SIG-M5 treated with dmso at 0.1 percent for 504 hours (cell line): ENCODE data around the gene SLC5A5.

Source experiments
- DNase-seq: peaks from one replicate; lab custom pipeline; 2025; ENCODE audit not compliant: unreplicated experiment; lab: John Stamatoyannopoulos, UW

Gene SLC5A5

DNA sequence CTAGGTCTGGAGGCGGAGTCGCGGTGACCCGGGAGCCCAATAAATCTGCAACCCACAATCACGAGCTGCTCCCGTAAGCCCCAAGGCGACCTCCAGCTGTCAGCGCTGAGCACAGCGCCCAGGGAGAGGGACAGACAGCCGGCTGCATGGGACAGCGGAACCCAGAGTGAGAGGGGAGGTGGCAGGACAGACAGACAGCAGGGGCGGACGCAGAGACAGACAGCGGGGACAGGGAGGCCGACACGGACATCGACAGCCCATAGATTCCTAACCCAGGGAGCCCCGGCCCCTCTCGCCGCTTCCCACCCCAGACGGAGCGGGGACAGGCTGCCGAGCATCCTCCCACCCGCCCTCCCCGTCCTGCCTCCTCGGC lies at the start of gene SLC5A5:
TSS of gene SLC5A5 (plus strand) at position 68 of the 373 bp plus-strand sequence. CDS start 375 bp downstream, outside the sequence.
- DNase-seq: no peak

DNA sequence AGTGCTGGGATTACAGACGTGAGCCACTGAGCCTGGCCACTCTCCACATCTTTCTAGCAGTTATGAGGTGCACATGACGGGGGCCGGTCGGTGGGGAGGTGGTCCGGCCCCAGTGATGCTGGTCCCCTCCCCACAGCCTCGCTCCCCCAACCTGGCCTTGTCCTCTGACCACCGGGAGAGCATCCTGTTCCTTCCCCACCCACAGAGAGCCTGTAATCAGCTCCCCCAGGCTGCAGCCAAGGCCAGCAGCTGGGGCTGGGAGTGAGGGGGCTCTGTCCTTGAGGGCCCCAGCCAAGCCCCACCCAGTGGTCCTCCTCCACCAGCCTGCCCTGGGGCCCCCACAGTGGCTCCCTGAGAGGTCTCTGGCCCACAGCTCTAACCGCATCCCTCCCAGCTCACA lies 47.4 kb upstream of the SLC5A5 start:
- no peak for DNase-seq

DNA sequence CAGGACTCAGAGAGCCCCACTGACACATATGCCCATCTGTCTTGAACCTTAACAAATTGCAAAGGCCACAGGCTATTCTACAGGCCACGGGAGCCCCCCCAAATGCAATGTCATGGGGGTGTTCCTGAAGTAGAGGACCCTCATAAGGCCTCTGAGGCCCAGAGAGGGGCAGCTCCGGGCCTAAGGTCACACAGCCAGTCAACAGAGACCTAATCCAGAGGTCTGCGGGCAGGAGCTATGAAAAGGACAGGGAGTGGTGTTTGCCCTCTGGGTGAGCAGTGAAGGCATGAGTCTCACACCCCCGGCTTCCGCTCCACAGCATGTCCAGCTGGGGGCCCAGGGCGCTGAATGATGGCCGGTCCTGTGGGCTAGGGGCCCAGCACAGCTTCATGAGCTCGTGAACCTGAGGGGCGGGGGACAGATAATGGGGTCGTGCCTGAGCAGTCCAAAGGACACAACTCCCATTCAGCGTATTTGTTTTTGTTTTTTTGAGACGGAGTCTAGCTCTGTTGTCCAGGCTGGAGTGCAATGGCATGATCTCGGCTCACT lies 45.2 kb upstream of the SLC5A5 start:
- no peak for DNase-seq

DNA sequence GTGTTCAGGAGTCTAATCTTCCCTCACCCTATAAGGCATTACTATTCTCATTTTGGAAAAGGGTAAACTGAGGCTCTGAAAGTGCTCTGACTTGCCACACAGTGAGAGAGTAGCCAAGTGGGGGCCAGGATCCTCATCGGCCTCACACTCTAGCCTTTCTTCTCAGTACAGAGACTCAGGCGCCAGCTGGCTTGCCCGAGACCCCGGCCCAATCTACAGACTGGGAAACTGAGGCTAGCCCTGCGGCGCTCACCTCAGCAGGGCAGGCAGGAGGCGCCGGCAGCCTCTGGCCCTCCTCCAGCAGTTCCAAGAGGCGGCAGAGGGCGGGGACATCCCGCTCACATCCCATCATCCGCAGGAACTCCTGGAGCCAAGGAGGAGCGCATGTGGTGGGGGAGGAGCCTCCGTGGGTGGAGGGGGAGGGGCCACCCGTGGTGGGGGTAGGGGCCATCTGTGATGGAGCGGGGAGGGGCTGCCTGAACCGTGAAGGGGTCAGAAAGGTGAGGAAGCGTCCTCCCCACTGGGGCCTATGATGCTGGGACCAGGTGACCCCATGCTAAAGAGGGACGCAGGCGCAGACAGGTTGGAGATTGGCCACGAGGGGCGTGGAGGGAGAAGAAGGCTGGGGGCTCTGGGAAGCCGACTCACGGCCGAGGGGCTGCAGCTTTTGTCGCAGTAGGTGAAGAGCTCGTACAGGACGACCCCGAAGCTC lies 41.7 kb upstream of the SLC5A5 start:
- DNase-seq: no peak

DNA sequence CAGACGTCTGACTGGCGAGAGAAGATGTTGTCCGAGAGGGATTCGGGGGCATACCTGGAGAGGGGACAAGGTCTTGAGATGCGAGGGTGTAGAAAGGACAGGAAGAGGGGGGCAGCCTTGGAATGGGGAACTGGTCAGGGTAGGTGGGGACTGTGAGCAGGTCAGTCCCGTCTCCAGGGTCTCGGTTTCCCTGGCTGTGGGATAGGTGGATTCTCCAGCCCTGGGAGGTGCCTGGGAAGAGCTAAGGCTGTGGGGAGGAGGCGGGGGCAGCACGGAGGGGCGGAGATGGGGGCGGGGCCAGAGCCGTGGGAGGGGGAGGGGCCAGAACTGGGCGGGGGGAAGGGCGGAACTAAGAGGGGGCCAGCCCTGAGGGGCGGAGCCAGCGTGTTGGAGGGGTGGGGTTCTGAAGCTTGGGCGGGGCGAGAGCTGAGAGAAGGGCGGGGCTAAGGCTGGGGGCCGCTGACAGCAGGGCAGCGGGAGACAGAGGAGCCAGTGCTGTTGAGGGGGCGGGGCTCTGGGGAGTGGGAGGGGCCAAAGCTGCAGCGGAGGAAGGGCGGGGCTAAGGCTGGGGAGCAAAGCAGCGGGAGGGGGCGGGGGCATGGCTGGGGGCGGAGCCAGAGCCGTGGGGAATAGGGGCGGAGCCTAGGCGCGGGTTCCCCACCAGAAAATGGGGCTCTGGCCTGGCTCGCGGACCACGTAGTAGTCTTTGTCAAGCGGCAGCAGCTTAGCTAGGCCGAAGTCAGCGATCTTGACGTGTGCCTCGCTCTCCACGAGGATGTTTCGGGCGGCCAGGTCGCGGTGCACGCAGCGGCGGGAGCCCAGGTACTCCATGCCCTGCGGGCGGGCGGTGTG lies 41.0 kb upstream of the SLC5A5 start:
- peak; percentile 4 for DNase-seq

DNA sequence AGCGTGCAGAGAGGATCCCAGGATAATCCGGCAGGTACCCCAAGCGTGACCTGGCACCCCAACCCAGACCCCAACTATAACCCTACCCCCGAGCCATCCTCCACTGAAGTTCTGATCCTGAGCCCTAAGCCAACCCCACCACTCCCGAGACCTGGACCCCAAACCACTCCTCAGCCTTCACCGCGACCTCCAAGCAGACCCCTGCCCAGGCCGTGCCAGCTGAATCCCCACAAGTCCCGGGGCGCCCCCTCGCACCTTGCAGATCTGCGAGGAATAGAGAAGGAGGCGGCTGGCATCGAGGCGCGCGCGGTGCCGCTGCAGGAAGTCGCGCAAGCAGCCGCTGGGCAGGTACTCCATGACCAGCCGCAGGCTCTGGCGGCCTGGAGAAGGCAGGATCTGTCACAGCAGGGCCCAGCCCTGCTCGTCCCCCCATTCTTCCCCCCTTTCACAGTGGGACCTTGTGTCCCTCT lies 40.3 kb upstream of the SLC5A5 start:
- DNase-seq: no peak

DNA sequence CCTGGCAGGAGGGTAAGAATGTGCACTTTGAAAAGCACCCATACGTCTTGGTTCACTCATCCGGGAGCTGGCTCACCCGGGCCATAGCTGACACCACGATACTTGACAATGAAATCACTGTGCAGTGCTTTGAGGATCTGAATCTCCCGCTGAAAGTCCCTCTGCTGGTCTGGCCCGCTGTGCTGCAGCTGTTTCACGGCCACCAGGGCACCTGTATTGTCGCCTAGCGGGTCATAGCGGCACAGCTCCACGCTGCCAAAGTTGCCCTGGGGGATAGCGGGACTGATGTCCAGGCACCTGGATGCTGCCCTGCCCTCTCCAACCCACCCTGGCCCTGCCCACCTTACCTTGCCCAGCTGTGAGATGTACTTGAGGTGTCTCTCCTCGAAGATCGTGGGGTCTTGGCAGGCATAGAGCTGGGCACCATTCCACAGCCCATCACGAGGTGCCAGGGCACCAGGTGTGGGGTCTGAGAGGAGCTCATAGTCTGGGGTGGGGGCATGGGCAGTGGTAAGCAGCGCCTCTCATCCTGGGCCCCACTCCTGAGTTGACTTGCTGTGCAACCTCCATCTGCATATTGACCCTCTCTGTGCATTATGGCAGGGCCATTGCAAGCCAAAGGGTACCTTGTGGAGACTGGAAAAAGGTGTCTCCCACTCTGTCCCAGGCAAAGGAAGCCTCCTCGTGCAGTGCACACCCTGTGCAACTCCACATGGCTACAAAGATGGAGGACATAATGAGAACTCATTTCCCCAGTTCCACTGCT lies 39.1 kb upstream of the SLC5A5 start:
- DNase-seq: no peak

DNA sequence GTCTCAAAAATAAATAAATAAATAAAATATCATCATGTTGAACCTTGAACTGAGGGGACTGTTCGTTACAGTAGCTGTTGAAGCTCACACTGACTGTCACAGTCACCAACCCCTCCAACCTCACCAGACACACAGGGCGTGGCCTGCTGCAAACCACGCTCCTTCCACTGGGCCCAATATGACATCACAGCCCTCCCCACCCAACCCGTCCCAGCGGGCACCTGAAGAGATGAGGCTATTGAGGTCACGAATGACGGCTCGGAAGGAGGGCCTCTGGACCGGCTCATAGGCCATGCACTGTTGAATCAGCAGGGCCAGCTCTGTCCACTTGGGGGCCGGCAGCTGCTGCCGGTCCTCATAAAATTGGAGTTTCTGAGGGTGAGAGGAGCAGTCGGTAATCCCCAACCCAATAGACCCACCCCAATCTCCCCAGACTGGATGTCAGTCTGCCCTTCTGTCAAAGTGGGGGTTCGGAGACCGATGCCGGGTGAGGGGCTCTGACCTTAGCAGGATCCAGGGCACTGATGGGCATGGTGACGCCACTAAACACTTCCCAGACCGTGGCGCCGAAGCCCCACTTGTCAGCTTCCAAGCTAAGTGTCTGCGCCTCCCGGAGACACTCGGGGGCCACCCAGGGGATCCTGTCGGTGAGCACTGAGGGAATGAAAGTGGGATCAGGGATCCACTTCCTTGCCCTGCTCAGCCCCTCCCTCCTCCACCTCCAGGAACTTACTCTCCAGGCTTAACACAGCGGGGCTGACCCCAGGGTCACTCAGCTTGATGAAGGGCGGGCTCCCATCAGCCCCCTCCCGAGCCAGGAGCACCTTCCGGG lies 37.2 kb upstream of the SLC5A5 start:
- DNase-seq: no peak

DNA sequence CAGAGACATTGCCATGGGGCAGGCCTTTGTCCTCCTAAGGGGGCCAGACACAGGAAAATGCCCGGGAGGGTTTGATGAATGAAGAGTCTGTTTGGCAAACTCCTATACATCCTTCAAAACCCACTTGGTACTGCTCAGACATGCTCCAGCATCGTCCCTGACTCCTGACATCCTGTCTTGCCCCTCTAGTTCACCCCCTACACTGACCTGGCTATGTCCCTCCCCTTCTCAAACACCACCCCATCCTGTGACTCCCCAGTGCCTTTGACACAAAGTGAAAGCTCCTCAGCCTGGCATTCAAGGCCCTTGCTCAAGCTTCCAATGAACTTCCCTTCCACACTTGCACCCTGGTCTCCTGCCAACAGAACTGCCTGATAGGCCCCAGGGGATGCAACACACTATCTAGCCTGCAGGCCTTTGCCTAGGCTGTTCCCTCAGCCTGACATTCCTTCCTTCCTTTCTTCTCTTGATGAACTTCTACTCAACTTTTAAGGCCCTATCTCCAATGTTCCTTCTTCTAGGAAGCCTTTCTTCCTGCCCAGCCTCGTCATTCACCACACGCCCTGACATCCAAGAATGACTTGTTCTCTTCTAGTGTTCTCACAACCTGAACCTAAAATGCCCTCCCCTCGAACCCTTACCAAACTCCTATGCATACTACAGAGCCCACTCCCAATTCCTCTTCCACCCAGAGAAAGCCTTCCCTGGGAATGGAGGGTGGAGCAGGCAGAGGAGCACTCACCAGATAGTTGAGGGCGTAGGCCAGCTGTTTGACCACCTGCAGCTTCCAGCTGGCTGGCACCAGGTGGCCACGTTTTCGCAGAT lies 36.4 kb upstream of the SLC5A5 start:
- no peak for DNase-seq

DNA sequence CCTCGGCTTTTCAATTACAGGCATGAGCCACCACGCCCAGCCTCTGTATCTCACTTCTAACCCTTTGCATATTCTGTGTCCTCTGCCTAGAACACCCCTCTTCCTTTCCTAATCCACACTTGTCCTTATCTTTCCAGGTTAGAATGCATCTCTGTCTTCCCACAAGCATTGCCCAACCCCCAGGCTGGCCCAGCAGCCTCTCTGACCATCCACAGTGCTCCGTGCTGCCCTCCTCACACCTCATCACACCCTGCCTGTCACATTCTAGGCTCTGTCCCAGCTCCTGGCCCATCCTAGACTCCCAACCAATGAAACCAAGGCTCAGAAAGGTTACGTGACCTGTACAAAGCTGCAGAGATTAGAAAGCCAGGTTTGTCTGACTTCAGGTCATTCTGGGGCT lies 35.2 kb upstream of the SLC5A5 start:
- DNase-seq: no peak

DNA sequence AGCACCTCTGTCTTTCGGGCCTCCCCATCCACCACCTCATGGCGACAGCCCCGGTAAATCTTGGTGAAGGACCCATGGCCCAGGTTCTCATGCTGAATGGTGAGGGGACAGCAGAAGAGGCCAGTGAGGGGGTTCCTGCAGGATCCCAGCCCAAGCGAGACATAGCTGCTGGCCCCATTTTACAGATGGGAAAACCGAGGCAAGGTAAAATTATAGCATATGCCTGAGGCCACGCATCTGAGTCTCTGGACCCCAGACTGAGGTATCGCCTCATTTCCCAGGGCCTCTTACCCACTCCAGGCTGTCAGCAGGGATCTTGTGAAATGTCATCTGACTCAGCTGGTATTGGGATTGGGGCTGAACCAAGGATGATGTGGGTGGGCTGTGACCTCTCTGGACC lies 33.8 kb upstream of the SLC5A5 start:
- no peak for DNase-seq

DNA sequence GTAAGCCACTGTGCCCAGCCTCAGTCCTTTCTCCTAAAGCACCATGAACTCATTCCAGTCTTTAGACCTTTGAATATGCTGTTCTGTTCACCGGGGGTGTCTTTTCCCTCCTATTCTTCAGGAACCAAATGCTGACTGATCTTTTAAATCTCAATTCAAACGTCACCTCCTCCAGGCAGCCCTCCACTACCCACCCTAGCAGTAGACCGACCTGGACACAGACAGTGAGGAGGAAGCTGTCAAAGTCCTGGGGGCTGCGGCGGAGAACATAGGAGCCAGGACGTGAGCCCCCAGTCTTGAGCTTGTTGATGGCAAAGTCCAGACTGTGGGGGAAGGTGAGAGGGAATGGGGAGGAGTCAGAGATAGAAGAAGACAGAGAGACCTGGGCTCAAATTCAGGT lies 31.7 kb upstream of the SLC5A5 start:
- DNase-seq: no peak

DNA sequence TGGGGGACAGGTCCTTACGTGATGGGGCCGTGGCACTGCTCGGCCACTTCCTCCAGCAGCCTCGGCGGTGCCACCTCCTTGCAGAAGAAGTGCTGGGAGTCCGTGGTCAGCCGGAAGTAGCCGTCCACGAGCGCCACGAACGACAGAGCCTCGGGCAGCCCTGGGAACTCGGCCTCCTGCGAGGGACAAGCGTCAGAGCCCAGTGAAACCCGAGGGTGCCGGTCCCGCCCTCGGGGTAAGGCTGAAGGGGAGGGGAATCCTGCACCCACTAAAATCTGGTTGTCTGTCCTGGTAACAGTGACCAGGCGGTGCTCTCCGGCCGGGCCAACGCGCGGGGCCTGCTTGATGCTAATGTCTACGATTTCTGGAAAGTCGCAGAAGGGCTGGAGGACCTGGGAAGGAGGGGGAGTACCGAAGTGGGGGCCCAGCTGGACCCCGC lies 30.4 kb upstream of the SLC5A5 start:
- no peak for DNase-seq

DNA sequence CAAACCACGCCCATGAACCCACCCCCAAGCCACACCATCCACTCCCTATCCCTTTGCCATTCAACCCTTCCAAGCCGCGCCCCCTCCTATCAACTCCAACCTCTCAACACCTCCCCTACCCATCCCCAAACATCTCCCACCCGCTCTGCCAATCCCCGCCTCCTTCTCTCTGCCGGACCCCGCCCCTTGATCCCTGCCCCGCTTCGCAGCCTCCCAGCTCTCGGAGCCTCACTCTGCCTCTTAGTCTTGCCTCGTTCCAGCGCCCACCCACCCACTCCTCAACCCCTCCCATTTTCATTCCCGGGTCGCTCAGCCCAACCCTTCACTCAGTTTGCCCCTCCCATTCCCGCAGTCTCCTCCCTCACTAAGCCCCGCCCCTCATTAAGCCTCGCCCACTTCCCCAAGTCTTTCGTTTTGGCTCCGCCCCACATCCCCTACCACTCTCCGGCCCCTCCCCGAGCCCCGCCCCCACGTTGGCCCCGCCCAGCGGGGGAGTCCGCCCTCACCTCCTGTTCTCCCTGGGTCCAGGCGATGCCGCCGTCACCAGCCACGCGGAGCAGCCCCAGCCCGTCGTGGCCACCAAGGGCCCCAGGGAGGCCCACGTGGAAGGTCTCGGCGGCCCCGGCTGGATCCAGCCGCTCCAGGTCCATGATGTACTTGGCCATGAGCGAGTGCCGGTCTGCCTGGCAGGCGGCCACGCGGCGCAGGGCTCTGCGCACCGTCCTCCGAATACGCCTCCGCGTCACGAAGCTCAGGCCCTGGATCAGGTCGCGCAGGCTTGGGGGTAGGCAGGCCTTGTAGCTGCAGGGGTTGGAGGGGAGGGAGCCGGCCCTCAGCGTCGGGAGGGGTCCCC lies 29.7 kb upstream of the SLC5A5 start:
- no peak for DNase-seq

DNA sequence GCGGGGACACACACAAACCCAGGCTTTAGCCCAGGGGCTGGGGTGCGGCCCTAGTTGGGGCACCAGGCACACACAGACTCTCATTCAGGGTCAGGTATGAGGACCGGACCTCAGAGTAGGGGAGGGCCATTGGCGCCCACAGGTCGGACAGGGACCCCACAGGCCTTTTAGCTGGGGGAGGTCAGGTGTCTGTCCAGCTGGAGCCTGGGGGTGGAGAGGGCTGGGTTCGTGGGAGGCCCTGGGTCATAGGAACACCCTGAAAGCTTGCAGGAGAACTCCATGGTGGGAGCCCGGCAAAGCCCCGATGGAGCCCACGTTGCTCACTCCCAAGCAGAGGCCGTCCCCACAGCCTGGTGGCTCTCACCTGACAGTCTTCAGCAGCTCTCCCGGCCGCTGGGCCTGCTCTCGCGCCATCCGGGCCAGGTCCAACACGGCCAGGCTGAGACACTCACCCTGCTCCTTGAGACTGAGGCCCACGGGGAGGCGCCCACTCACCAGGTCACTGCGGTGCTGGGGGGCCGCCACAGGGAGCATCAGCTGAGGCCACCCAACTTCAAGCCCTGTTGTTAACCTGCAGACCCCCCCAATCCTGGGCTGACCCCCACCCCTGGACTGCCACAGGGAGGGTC lies 29.0 kb upstream of the SLC5A5 start:
- no peak for DNase-seq

DNA sequence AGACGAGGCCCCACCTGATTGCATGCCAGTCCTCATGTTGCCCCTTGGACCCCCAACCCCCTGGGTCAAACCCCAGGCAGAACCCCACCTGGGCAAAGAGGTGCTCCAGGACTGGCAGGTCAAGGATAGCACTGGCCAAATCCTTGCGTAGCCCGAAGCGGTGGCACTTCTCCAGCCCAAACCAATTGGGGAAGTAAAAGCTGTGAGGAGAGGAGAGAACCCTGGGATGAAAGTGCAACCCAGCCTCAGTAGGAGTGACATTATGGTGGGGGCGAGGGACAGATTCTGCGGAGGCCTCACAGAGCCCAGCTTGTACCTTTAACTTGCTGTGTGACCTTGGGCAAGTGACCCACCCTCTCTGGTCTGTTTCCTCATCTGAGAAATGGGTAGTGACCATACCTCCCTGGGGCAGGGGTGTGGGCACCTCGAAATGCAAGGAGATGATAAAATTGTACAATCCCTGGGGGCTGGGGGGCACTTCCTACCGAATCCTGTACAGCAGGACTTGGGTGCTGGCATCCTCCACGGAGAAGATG lies 28.4 kb upstream of the SLC5A5 start:
- DNase-seq: no peak

DNA sequence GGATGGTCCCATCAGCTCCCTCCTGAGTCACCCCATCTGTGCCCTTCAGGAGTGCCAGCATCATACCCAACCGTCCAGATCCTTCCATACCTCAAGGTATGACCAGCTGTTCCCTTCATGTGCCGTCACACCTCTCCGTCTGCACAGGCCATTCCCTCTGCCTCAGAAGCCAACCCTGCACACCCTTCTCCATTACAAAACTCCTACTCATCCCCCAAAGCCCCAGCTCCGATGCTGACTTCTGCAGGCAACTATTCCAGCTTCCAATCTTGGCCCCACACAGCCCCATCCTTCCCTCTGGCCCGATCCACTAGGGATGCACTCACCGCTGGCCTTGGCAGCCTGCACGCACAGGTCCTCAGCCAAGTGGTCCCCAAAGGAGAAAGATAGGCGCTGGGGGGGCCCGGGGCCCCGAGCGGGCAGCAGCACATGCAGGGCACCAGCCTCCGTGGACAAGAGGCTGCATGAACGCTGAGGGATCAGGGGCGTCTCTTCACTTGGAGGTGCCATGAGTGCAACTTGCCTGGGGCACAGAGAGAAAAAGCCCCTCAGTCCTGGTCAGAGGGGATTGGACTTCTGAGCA lies 27.7 kb upstream of the SLC5A5 start:
- no peak for DNase-seq

DNA sequence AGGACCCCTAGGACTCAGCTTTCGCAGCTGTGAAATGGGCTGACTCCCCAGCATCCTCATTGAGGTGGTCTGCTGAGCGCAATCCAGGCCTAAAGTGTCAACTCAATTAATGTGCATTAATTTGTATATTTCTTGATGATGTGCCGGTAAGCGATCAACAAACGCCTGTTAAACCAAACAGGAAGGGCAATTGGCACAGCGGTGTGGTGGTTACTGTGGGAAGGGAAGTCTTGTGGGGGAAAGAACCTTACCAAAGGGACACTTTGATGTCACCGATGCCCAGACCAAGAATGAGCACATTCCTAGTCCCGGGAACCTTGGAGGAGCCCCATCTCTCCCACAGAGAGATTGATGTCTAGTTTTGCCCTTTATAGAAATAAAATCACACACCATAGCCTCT lies 25.6 kb upstream of the SLC5A5 start:
- no peak for DNase-seq
